Measurements from ENCODE around the gene CAP2.

The CAP2 gene

GRCh38 chr6:17355404-17355774 is 38.0 kb upstream of the CAP2 start:
- TF ChIP-seq FOXM1 (IDR thresholded peaks at IDR 0.05; ENCODE audit: borderline replicate concordance, low read depth), result no peak
- no peak for TF ChIP-seq CEBPB (IDR thresholded peaks at IDR 0.05)
- no peak for TF ChIP-seq EGR1 (IDR thresholded peaks at IDR 0.05)
- no peak for TF ChIP-seq CREB1 (IDR thresholded peaks at IDR 0.05; ENCODE audit: low read depth)
- no peak for TF ChIP-seq YY1 (IDR thresholded peaks at IDR 0.05; ENCODE audit: low read depth)
- no peak for TF ChIP-seq NFIC (IDR thresholded peaks at IDR 0.05)
- no peak for TF ChIP-seq EP300 (IDR thresholded peaks at IDR 0.05; ENCODE audit: borderline replicate concordance)
- TF ChIP-seq REST (IDR thresholded peaks at IDR 0.05; ENCODE audit: low read depth), result no peak
- TF ChIP-seq TAF1 (IDR thresholded peaks at IDR 0.05; ENCODE audit: low read depth), result no peak
- no peak for TF ChIP-seq RAD21 (IDR thresholded peaks at IDR 0.05; ENCODE audit: low read depth)
- TF ChIP-seq MAX (IDR thresholded peaks at IDR 0.05), result no peak
- no peak for TF ChIP-seq TCF12 (IDR thresholded peaks at IDR 0.05; ENCODE audit: low read depth)
- TF ChIP-seq TEAD4 (IDR thresholded peaks at IDR 0.05), result no peak
- no peak for TF ChIP-seq USF1 (IDR thresholded peaks at IDR 0.05)
- no peak for TF ChIP-seq ZBTB7A (IDR thresholded peaks at IDR 0.05; ENCODE audit: low read depth)

GRCh38 chr6:17358515-17358914 is 34.9 kb upstream of the CAP2 start:
- TF ChIP-seq RAD21 (IDR thresholded peaks at IDR 0.05; ENCODE audit: low read depth) (no peak), TEAD4 (IDR thresholded peaks at IDR 0.05) (no peak)

DNA sequence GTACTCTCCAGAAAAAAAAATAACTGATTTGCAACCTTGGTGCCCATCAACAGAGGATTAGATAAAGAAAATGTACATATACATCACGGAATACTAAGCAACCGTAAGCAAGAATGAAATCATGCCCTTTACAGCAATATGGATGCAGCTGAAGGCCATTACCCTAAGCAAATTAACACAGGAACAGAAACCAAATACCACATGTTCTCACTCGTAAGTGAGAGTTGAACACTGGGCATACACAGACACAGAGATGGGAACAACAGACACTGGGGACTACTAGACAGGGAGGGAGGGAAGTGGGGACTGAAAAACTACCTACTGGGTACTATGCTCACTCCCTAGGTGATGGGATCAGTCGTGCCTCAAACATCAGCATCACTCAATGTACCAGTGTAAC is 32.8 kb upstream of the CAP2 start:
- TF ChIP-seq EP300 (IDR thresholded peaks at IDR 0.05; ENCODE audit: borderline replicate concordance), result no peak
- no peak for TF ChIP-seq EGR1 (IDR thresholded peaks at IDR 0.05)
- no peak for TF ChIP-seq YY1 (IDR thresholded peaks at IDR 0.05; ENCODE audit: low read depth)
- TF ChIP-seq TCF12 (IDR thresholded peaks at IDR 0.05; ENCODE audit: low read depth), result no peak
- no peak for TF ChIP-seq RAD21 (IDR thresholded peaks at IDR 0.05; ENCODE audit: low read depth)
- no peak for TF ChIP-seq CEBPB (IDR thresholded peaks at IDR 0.05)
- no peak for TF ChIP-seq TAF1 (IDR thresholded peaks at IDR 0.05; ENCODE audit: low read depth)
- no peak for TF ChIP-seq ZBTB7A (IDR thresholded peaks at IDR 0.05; ENCODE audit: low read depth)
- TF ChIP-seq USF1 (IDR thresholded peaks at IDR 0.05), result no peak
- TF ChIP-seq CREB1 (IDR thresholded peaks at IDR 0.05; ENCODE audit: low read depth), result no peak
- no peak for TF ChIP-seq NFIC (IDR thresholded peaks at IDR 0.05)
- TF ChIP-seq TEAD4 (IDR thresholded peaks at IDR 0.05), result no peak
- TF ChIP-seq REST (IDR thresholded peaks at IDR 0.05; ENCODE audit: low read depth), result no peak
- no peak for TF ChIP-seq MAX (IDR thresholded peaks at IDR 0.05)
- TF ChIP-seq FOXM1 (IDR thresholded peaks at IDR 0.05; ENCODE audit: borderline replicate concordance, low read depth), result no peak

DNA sequence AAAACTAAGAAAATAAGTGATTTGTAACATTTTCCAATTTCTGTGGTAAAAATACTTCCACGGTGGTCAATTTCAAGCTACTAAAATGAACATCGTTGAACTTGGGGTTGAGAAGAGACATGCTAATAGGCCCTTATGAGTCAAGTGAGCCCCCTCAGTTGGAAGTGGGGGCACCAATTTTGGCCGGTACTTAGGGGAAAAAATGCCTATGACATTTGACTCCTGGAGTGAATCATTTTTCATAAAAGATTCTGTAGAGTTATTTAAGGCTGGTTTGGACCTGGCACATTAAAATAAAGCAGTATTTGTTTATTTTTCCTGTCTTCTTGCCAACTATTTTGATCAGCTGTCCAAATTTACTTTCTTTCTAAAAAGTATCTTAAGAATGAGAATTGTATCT is 32.4 kb upstream of the CAP2 start:
- no peak for TF ChIP-seq REST (IDR thresholded peaks at IDR 0.05; ENCODE audit: low read depth)
- no peak for TF ChIP-seq TAF1 (IDR thresholded peaks at IDR 0.05; ENCODE audit: low read depth)
- TF ChIP-seq NFIC (IDR thresholded peaks at IDR 0.05), result no peak
- no peak for TF ChIP-seq CEBPB (IDR thresholded peaks at IDR 0.05)
- no peak for TF ChIP-seq TCF12 (IDR thresholded peaks at IDR 0.05; ENCODE audit: low read depth)
- TF ChIP-seq CREB1 (IDR thresholded peaks at IDR 0.05; ENCODE audit: low read depth), result no peak
- TF ChIP-seq YY1 (IDR thresholded peaks at IDR 0.05; ENCODE audit: low read depth), result no peak
- no peak for TF ChIP-seq EP300 (IDR thresholded peaks at IDR 0.05; ENCODE audit: borderline replicate concordance)
- no peak for TF ChIP-seq ZBTB7A (IDR thresholded peaks at IDR 0.05; ENCODE audit: low read depth)

DNA sequence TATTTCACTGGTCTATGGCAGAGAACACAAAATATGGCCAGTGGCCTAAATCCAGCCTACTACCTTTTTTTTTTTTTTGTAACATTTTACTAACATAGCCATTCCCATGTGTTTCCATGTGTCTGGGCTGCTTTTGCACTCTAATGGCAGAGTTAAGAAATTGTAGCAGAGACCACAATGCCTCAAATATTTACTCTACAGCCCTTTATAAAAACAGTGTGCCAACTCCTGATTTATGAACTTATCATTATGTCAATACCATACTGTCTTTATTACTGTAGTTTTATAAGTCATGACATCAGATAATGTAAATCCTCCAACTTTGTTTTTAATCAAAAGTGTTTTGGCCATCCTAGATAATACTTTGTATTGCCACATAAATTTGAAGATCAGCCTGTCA is 27.4 kb upstream of the CAP2 start:
- TF ChIP-seq EP300 (IDR thresholded peaks at IDR 0.05; ENCODE audit: borderline replicate concordance) (no peak), EGR1 (IDR thresholded peaks at IDR 0.05) (no peak), CEBPB (IDR thresholded peaks at IDR 0.05) (no peak), CREB1 (IDR thresholded peaks at IDR 0.05; ENCODE audit: low read depth) (no peak)
